ENCODE data around the gene MRPL28.

DNA sequence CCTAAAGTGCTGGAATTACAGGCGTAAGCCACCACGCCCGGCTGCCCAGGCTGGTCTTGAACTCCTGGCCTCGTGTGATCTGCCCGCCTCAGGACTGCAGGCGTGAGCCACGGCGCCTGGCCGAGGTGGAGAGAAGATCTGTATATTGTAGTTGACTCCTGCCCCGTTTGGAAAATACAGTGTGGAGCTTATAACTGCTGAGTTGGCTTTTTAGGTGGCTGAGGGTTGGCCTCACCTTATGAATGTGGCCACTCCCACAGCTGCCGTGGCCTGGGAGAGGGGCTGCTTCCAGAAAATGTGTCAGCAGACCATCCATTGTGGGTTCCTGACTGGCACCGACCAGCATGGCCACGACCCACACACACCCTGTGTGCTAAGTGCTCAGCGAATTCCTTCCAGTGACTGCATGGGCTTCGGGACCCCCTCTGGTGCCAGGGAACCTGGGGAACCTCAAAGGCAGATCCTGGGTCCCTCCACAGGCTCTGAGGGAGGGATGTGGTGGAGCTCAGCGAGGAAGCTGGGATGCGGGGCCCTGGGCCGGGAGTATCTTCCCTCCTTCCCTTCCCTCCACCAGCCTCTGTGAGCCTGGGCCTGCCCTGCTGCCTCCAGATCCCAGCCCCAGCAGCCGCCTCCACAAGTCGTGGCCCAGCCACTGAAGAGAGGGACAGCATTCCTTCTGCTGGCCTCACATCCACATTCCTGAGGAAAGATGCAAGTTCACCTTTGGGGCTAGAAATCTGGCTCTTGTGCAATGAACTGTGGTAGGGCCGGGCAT is 44.2 kb upstream of the MRPL28 start:
- TF ChIP-seq SP1 (IDR thresholded peaks at IDR 0.05) = no peak
- TF ChIP-seq FOXK2 (IDR thresholded peaks at IDR 0.05) = no peak
